NCI-H226 (cell line): Measurements from ENCODE around the gene ZGLP1.

Experiments used
- DNase-seq: peaks from one replicate; pipeline ENCODE4 v3.0.0-alpha.2; 2015

The ZGLP1 gene

DNA sequence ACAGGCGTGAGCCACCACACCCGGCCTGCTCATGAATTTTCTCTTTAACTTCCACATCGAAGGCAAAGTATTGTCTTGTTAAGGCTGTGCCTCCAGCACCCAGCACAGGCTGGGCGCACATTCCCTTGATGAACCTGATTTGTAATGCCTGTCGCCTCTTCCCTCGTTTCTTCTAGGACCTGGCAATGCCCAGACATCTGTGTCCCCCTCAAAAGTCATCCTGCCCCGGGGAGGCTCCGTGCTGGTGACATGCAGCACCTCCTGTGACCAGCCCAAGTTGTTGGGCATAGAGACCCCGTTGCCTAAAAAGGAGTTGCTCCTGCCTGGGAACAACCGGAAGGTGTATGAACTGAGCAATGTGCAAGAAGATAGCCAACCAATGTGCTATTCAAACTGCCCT is 35.0 kb downstream of the ZGLP1 start:
- DNase-seq, result no peak

DNA sequence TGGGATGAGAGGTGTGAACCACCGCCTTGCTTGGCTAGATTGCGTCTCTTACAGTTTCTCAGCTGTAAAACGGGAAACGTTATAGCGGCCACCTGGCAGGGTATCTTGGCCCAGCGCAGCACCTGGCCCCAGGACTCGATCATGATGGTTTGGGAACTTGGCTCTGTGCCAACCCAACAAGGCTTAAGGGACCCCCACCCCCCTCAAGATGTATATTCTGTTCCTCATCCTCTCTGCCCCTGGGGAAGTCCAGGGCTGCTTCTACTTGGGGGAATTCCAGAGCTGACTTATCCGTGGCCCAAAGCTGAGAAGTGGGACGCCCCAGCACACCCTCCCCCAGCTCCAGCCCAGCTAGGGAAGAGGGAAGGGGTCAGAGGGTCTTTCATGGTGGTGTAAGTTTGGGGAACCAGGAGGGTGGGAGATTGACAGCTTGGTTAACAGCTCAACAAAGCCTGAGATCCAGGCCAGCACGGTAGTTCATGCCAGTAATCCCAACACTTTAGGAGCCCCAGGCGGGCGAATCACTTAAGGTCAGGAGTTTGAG is 38.0 kb downstream of the ZGLP1 start:
- DNase-seq, result peak; percentile 43

DNA sequence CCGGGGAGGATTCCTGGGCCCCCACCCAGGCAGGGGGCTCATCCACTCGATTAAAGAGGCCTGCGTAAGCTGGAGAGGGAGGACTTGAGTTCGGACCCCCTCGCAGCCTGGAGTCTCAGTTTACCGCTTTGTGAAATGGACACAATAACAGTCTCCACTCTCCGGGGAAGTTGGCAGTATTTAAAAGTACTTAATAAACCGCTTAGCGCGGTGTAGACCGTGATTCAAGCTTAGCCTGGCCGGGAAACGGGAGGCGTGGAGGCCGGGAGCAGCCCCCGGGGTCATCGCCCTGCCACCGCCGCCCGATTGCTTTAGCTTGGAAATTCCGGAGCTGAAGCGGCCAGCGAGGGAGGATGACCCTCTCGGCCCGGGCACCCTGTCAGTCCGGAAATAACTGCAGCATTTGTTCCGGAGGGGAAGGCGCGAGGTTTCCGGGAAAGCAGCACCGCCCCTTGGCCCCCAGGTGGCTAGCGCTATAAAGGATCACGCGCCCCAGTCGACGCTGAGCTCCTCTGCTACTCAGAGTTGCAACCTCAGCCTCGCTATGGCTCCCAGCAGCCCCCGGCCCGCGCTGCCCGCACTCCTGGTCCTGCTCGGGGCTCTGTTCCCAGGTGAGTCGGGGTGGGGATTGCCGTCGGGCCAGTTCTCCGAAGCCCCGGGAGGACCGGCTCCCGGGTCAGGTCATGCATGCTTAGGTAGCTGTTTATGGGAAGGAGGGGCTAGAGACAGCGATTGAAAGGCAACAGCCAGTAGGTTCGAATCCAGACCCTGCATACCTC is 38.8 kb downstream of the ZGLP1 start, which contains the start of gene ICAM1:
Gene ICAM1, plus strand, starts transcription at position 505 of the 779 bp plus-strand sequence. Its CDS starts 40 bp downstream, at position 545.
- peak; percentile 95 for DNase-seq

DNA sequence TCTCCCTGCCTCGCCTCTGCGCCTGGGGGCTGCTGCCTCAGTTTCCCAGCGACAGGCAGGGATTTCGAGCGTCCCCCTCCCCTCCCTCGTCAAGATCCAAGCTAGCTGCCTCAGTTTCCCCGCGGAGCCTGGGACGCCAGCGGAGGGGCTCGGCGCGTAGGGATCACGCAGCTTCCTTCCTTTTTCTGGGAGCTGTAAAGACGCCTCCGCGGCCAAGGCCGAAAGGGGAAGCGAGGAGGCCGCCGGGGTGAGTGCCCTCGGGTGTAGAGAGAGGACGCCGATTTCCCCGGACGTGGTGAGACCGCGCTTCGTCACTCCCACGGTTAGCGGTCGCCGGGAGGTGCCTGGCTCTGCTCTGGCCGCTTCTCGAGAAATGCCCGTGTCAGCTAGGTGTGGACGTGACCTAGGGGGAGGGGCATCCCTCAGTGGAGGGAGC is 39.4 kb downstream of the ZGLP1 start:
- DNase-seq, result peak; percentile 81

DNA sequence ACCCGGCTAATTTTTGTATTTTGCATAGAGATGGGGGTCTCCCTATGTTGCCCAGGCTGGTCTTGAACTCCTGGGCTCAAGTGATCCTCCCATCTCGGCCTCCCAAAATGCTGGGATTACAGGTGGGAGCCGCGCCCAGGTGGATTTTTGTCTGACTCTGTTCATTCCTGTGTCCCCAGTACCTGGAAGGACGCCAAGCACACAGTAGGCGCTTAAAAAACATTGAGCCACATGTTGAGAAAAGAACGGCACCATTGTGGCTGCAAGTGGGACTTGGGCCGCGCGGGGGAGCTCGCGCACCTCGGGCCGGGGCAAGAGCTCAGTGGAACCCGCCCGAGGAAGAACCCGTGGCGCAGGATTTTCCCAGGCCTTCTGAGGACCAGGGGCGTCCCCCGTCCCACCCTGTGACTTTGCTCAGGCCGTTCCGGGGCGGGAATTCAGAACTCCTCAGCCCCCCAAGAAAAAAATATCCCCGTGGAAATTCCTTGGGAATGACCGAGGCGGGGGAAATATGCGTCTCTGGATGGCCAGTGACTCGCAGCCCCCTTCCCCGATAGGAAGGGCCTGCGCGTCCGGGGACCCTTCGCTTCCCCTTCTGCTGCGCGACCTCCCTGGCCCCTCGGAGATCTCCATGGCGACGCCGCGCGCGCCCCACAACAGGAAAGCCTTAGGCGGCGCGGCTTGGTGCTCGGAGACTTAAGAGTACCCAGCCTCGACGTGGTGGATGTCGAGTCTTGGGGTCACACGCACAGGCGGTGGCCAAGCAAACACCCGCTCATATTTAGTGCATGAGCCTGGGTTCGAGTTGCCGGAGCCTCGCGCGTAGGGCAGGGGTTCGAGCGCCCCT is 40.1 kb downstream of the ZGLP1 start:
- peak; percentile 68 for DNase-seq

DNA sequence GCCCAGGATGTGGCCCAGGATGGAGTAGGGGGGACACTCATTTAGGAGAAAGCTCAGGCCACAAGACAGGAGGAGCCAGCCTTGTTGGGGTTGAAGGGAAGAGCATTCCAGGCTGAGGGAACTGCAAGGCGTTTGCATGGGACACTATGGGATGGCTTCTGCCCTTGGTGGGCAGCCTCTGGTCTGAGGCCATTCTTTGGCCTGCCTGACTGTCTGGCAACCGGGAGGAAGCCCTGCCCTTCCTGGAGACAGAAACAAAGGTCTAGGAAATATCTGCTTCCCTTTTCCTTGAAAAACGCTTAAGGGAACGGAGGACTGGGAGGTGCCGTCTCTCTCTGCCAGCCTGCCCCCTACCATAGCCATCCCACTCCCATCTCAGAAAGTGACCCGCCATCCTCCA is 41.5 kb downstream of the ZGLP1 start:
- DNase-seq, result no peak

DNA sequence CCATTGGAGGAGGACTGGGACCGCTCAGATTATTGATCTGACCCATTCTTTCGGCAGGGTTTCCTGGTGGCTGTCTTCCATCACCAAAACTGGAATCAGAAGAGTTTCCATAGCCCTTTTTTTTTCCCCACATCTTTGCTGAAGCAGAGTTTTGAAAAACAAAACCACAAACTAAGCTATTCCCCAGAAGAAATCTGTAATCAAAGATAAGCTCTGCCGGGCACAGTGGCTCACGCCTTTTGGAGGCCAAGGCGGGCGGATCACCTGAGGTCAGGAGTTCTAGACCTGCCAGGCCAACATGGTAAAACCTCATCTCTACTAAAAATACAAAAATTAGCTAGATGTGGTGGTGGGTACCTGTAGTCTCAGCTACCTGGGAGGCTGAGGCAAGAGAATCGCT is 42.9 kb downstream of the ZGLP1 start:
- no peak for DNase-seq

DNA sequence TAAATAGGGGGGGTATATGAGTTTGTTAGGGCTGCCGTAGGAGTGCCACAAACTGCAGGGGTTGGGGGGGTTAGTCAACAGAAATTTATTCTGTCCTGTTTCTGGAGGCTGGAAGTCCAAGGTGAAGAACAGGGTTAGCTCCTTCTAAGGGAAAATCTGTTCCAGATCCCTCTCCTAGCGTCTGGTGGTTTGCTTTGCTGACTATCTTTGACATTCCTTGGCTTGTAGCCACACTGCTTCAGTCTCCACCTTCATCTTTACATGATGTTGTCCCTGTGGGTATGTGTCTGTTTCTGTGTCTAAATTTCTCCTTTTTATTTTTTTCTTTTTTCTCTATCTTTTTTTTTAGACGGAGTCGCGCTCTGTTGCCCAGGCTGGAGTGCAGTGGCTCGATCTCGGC is 46.8 kb downstream of the ZGLP1 start:
- no peak for DNase-seq

DNA sequence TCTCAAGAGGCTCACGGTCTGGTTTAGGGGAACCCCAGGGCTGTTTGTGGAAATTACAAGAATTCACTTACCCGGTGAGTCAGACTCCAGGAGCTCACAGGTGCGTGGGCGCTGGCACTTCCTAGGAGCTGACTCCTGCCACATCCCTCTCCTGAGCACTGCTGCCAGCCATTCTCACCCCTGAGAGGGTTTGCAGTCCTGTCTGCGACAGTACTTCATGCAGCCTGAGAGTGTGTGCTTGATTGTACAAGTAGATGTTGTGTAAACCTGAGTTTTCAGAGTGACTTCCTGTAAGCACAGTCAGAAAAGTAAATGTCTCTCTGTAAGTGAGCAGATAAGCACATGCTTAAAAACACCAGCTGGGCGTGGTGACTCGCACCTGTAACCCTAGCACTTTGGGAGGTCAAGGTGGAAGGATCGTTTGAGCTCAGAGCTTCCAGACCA is 49.5 kb downstream of the ZGLP1 start:
- DNase-seq, result peak; percentile 80

DNA sequence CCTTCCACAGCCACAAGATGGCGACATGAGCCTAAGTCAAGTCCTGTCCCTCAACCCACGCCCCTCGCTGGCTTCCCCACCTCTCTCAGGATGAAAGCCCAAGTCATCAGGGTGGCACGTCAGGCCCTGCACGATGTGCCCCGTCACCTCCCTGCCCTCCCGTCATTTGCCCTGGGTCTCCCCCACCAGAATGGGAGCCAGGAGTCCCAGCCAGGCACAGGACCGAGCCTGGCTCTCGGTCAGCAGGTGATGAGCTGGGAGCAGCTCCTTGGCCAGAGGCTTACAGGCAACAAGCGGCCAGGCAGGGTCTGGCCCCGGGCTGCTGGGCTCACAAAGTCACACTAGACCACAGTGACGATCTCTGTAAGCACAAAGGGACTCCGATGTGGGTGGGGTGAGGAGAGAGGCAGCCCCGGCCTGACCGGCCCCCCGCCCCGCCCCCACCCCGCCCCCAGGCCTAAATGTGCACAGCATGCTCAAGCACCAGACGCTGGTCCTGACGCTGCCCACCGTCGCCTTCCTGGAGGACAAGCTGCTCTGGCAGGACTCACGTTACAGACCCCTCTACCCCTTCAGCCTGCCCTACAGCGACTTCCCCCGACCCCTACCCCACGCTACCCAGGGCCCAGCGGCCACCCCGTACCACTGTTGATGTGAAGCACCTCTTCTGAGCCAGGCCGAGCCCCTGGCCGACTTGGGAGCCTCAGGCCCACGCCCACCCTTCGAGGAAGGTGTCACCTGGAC is 50.3 kb downstream of the ZGLP1 start:
- peak; percentile 46 for DNase-seq

DNA sequence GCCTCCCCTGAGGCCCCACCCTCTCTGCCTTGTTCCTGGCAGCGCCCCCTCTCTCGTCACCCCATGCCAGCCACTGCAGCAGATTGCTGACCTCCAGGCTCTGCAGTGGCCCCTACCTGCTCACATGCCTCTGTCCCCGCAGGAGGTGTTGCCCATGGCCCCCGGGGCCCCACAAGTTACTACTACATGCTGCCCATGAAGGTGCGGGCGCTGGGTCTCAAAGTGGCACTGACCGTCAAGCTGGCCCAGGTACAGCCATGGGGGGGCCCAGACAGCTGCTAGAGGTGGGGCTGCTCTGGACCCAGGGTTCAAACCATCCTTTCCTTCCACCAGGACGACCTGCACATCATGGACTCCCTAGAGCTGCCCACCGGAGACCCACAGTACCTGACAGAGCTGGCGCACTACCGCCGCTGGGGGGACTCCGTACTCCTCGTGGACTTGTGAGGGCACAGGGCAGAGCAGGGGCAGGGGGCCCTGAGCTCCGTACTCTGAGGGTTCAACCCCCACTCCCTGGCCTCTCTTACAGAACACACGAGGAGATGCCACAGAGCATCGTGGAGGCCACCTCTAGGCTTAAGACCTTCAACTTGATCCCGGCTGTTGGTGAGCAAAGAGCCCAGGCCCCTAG is 51.4 kb downstream of the ZGLP1 start:
- no peak for DNase-seq

DNA sequence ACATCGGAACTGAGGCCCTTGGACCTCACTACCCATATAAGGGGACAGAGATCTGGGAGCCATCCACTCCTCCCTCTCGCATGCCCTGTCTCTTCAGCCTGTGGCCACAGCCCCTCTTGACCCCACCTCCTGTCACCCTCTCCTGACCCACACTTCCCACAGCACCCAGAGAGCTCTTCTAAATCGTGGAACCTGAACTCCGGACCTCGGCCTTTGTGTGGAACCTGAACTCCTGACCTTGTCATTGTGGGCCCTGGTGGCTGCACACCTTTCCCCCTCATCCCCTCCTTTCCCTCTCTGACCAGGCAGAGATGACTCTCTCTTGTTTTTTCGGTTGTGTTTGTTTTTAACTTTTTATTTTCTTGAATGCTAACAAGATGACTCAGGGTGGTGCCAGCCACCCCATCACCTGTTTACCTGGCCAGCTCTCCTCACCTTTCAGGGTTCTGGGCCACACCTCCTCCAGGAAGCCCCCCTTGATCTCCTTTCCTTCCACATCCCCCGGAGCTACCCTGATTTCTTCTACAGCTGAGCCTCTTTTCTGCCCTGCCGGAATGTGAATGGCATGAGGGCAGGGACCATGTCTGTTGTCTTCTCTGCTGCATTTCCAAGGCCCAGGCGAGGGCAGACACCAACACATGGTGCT is 52.5 kb downstream of the ZGLP1 start:
- no peak for DNase-seq

DNA sequence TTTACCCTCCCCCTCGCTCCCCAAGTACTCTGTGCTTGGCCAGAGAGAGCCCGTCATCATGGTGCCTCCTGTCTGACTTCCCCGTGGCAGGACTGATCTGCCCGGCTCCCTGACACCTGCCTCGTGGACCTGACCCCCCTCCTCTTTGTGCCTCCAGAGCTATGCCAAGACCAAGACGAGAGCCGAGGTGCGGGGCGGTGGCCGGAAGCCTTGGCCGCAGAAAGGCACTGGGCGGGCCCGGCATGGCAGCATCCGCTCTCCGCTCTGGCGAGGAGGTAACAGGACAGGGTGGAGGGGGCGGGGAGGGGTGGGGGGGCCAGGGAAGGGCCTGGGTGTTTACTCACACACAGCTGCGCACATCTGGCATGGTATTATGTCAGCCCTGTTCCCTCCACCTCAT is 53.1 kb downstream of the ZGLP1 start:
- no peak for DNase-seq

DNA sequence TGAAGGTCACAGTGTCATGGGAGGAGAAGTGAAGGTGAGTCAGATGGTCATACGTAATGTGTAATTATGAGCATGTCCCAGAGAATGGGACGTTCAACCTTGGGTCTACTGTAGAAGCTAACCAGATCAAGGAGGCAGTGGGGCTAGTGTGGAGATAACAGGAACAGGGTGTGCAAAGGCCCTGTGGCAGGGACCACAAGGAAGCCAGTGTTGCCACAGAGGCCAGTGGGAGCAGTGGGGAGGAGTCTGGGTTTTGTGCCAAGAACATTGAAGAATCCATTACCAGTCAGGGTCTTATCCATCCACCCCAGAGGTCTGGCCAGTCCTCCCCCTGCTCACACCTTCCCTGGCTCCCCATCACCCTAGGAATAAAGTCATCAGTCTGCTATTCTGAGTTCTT is 54.3 kb downstream of the ZGLP1 start:
- DNase-seq, result no peak
